ENCODE data around the gene MTCL1.
A peak's percentile ranks its signal among the peaks of the same experiment; 100 is the strongest.

Gene MTCL1

GRCh38 chr18:8688216-8688800, 17.0 kb upstream of the MTCL1 start:
- DNase-seq (ENCODE audit: low read depth), result no peak

- no peak for DNase-seq (ENCODE audit: low read depth)
Observed at GRCh38 chr18:8688816-8689215, 16.5 kb upstream of the MTCL1 start.

- no peak for DNase-seq (ENCODE audit: low read depth)
Observed at GRCh38 chr18:8689517-8689916, 15.8 kb upstream of the MTCL1 start.

- no peak for DNase-seq (ENCODE audit: low read depth)
Observed at GRCh38 chr18:8694891-8695290, 10.5 kb upstream of the MTCL1 start.

- no peak for DNase-seq (ENCODE audit: low read depth)
Observed at GRCh38 chr18:8695932-8696517, 9.3 kb upstream of the MTCL1 start.

GRCh38 chr18:8696749-8697211, 8.6 kb upstream of the MTCL1 start:
- peak; percentile 60 for DNase-seq (ENCODE audit: low read depth)

GRCh38 chr18:8699126-8699525, 6.2 kb upstream of the MTCL1 start:
- no peak for DNase-seq (ENCODE audit: low read depth)

GRCh38 chr18:8699948-8700347, 5.4 kb upstream of the MTCL1 start:
- no peak for DNase-seq (ENCODE audit: low read depth)

GRCh38 chr18:8701546-8702118, 3.7 kb upstream of the MTCL1 start:
- DNase-seq (ENCODE audit: low read depth), result no peak

GRCh38 chr18:8702668-8703067, 2.7 kb upstream of the MTCL1 start:
- no peak for DNase-seq (ENCODE audit: low read depth)

GRCh38 chr18:8703092-8703709, 2.2 kb upstream of the MTCL1 start:
- DNase-seq (ENCODE audit: low read depth), result no peak

GRCh38 chr18:8703781-8704301, 1.5 kb upstream of the MTCL1 start:
- no peak for DNase-seq (ENCODE audit: low read depth)

GRCh38 chr18:8704361-8705237, 757 bp upstream of the MTCL1 start:
- peak; percentile 82 for DNase-seq (ENCODE audit: low read depth)

- no peak for DNase-seq (ENCODE audit: low read depth)
Observed at GRCh38 chr18:8705961-8706790, 820 bp downstream of the MTCL1 start.

GRCh38 chr18:8706791-8707555, 1.6 kb downstream of the MTCL1 start:
- no peak for DNase-seq (ENCODE audit: low read depth)

GRCh38 chr18:8707556-8708300, 2.4 kb downstream of the MTCL1 start:
- no peak for DNase-seq (ENCODE audit: low read depth)

- DNase-seq (ENCODE audit: low read depth), result no peak
Observed at GRCh38 chr18:8708670-8709069, 3.3 kb downstream of the MTCL1 start.

GRCh38 chr18:8709248-8710059, 4.1 kb downstream of the MTCL1 start:
- no peak for DNase-seq (ENCODE audit: low read depth)

GRCh38 chr18:8711736-8712135, 6.4 kb downstream of the MTCL1 start:
- DNase-seq (ENCODE audit: low read depth), result no peak

All from activated T-cell treated with anti-CD3 and anti-CD28 coated beads for 48 hours (primary cell).